ENCODE data around the gene FOXF1. TPM values are rescaled to one million over a fixed set of nuclear protein-coding genes. Genes with fewer than 3 reads are reported as not detected.

The FOXF1 gene
- total RNA-seq, 2 experiments from 2014 or later: not detected

DNA sequence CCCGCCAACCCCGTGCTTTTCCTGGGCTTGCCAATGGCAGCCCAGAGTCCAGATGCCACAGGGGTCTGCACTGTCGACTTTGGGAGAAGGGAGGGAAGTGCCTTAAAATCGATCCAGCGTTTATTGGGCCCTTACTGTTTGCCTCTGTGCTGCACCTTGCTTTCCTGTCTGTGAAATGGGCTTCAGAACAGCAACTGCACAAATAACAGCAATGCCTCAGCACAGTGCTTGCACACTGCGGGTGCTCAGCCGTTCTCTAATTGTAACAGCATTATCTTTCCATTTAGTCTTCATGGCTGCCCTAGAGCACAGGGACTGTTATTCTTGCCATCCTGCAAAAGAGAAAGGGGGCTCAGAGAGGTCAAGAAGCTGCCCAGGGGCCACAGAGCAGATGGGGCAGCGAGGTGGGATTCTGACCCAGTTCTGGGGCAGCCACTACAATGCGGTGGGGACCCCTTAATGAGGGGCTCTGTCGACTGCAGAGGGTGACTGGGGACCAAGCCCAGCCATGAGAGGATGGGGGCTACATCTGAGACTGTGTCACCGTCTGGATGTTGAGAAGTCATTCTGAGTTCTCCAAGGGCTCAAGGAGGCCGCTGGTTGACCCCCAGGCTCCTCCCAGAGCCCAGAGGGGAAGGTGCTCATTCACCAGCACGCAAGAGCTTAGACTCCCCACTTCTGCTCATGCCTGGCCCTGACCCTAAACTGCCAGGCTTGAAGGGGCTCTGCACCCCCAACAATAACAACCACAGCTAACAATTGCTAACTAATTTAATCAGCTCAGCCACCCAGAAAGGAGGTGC lies 9.4 kb upstream of the FOXF1 start:
- ChIA-PET POLR2A (no interaction called here), CTCF (interaction anchor here (1.2 kb wide), 1 partner anchor 17 kb away, joined by 4 read pairs; no protein-coding TSS in a partner anchor)
- Mint-ChIP-seq H3K36me3 (ENCODE audit: low read depth) (no peaks in the 10 kb centered on the region), H3K4me1 (ENCODE audit: low read depth) (peaks cover 5% of the 10 kb centered on the region), H3K4me3 (no peak overlapping the region), H3K27me3 (peaks cover 80% of the 10 kb centered on the region), H3K9me3 (no peaks in the 10 kb centered on the region), H3K27ac (no peak overlapping the region)
- TF ChIP-seq, protein P1, sequence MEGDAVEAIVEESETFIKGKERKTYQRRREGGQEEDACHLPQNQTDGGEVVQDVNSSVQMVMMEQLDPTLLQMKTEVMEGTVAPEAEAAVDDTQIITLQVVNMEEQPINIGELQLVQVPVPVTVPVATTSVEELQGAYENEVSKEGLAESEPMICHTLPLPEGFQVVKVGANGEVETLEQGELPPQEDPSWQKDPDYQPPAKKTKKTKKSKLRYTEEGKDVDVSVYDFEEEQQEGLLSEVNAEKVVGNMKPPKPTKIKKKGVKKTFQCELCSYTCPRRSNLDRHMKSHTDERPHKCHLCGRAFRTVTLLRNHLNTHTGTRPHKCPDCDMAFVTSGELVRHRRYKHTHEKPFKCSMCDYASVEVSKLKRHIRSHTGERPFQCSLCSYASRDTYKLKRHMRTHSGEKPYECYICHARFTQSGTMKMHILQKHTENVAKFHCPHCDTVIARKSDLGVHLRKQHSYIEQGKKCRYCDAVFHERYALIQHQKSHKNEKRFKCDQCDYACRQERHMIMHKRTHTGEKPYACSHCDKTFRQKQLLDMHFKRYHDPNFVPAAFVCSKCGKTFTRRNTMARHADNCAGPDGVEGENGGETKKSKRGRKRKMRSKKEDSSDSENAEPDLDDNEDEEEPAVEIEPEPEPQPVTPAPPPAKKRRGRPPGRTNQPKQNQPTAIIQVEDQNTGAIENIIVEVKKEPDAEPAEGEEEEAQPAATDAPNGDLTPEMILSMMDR (IDR thresholded peaks at IDR 0.05): no peak
- no peak for DNase-seq
- intact Hi-C loops (cut with micrococcal nuclease): no loop called here
- no peak for ATAC-seq

DNA sequence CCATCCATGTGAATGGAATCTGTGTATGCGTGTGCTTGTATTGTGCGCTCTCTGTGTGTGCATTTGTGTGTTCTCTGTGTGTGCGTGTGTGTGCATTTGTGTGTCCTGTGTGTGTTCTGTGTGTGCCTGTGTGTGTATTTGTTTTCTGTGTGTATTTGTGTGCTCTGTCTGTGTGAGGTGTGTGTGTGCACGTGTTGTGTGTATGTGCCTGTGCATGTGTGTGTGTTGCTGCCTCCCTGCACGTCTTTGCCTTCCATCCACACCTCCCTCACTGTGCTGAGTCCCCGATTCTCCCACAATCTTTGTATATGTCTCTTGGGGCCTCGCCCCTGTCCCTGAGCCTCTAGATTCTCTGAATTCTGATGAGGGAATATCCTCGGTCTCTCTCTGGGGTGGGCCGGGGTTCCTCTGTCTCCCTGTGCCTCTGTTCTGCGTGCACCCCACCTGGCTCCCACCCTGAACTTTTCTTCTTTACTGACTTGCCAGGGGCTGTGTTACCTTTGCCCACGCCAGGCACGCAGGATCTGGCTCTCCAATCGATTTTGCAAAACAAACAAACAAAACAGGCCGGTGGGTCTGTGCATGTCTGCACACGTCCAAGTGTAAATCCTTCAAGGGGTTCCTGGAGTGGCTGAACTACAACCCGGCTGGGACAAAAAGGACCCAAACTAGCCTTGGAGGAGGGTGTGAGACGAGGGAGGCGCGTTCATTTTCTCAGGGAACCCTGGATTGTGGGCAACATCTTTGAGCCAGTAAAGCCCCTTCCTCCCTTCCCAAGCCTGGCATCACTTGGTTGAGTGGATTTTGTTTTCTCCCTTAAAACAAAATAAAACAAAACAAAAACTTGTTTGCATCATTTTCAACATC lies 8.1 kb upstream of the FOXF1 start:
- no peak for DNase-seq
- Mint-ChIP-seq H3K27me3 (peaks cover 83% of the 10 kb centered on the region), H3K27ac (no peak overlapping the region), H3K9me3 (no peaks in the 10 kb centered on the region), H3K4me1 (ENCODE audit: low read depth) (peaks cover 18% of the 10 kb centered on the region), H3K36me3 (ENCODE audit: low read depth) (no peaks in the 10 kb centered on the region), H3K4me3 (no peak overlapping the region)
- CTCF ChIA-PET: interaction anchor here (1.2 kb wide), 1 partner anchor 16 kb away, joined by 4 read pairs; no protein-coding TSS in a partner anchor
- POLR2A ChIA-PET: no interaction called here
- TF ChIP-seq, protein P1 (IDR thresholded peaks at IDR 0.05): no peak
- ATAC-seq: no peak
- intact Hi-C loops (cut with micrococcal nuclease): no loop called here

DNA sequence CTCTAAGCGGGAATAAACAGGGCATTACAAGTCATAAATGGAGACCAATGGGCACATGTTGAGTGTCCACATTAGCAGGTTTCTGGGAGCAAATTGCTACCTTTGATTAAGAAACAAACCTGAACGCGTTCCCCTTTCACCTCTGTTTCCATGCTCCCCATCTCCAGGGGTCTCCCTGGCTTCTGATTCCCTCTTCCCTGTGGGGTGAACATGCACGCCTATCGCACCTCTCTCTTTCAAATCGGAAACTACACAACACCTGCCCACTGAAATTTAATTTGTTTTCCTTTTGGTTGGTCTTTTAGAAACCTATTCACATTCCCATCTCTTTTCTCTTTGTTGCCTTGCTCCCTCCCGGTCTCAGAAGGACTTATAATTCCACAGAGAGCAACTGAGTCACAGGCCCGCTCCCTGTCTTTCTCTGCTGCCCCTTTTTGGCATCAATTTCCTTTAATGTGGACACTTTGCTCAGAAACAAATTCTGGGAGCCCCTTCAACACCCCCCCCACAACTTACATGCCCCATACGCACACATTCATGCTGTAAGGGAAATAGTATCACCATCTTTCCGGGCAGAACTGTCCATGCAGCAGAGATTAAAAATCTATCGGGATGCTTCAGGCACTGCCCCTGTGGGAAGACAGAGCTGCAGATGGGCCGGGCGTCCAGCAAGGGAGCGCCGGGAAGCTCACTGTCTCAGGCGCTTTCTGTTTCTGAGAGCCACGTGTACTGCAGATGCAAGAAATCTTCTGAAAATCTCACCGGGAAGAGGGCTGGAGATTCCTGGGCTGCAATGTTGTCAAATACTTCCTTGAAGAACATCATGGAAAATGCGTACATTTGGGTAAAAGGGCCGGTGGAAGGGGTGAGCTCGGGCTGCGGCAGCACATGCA lies 7.2 kb upstream of the FOXF1 start:
- peaks cover 26% of the 10 kb centered on the region for H3K4me1 Mint-ChIP-seq (ENCODE audit: low read depth)
- no peaks in the 10 kb centered on the region for H3K9me3 Mint-ChIP-seq
- no peaks in the 10 kb centered on the region for H3K36me3 Mint-ChIP-seq (ENCODE audit: low read depth)
- DNase-seq (no peak), ATAC-seq (no peak)
- ChIA-PET CTCF (no interaction called here), POLR2A (no interaction called here)
- TF ChIP-seq, protein P1 (IDR thresholded peaks at IDR 0.05): no peak
- intact Hi-C loops (cut with micrococcal nuclease): no loop called here
- no peak overlapping the region for H3K4me3 Mint-ChIP-seq
- no peak overlapping the region for H3K27ac Mint-ChIP-seq
- peaks cover 87% of the 10 kb centered on the region for H3K27me3 Mint-ChIP-seq

DNA sequence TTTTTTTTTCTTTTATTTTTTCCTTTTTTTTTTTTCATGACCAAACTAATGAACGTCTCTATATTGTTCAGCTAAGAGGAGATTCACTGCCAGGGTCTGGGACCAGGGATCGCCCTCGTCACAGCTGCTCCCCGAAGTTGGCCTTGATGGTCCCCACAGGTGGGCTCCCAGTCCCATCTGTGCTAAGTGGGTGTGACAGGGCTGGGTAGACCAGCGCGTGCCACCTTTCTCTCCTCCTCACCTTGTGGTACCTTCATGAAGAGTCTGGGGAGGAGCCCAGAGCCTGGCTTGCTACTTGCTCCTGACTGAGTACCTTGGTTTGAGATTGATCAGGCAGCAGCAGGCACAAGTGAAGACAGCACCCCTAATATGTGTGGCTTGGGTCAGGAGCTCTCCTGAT lies 6.5 kb upstream of the FOXF1 start:
- Mint-ChIP-seq H3K4me1 (ENCODE audit: low read depth) (peaks cover 27% of the 10 kb centered on the region), H3K4me3 (no peak overlapping the region), H3K9me3 (no peaks in the 10 kb centered on the region), H3K36me3 (ENCODE audit: low read depth) (no peaks in the 10 kb centered on the region), H3K27me3 (peaks cover 85% of the 10 kb centered on the region), H3K27ac (no peak overlapping the region)
- CTCF ChIA-PET: no interaction called here
- DNase-seq: no peak
- POLR2A ChIA-PET: no interaction called here
- intact Hi-C loops (cut with micrococcal nuclease): no loop called here
- TF ChIP-seq, protein P1 (IDR thresholded peaks at IDR 0.05): no peak
- no peak for ATAC-seq
